Kasumi-1 (cell line): Measurements from ENCODE around the gene IP6K1.
"Not testable (repeated sequence)": the region's sequence is repeated elsewhere in the genome, so short reads cannot be mapped to it uniquely, and the experiment has no call there.

Source experiments
- DNase-seq, 2 experiments: peaks; one replicate each; lab custom pipeline; 2025; lab: John Stamatoyannopoulos, UW

IP6K1 gene

GRCh38 chr3:49689046-49689907, 97.1 kb downstream of the IP6K1 start, which contains the start of the genes MST1 and RNF123:
TSS of gene MST1 (minus strand) at chr3:49689474. CDS start at chr3:49688691, 783 bp downstream.
TSS of gene RNF123 (plus strand) at chr3:49689557. CDS start at chr3:49691166, 1,609 bp downstream.
- DNase-seq: no peak

GRCh38 chr3:49688338-49689045, 97.8 kb downstream of the IP6K1 start:
- DNase-seq: not testable (repeated sequence)

DNA sequence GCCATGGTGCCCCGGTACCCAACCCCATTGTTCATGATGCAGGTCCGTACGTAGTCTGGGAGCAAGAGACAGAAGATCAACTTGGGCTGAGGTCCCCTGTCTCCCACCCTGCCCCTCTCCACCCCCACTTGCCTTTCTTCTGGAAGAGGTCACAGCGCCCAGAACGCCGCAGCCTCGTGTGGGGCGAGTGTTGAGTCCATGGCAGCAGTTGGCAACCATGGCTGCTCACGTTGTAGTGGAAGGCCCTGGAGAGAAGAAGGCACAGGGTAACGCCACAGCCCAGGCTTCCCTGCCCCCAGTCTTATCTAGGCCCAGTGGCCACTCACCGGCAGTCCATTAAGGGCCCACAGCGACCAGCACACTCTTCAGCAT, 98.9 kb downstream of the IP6K1 start:
- not testable (repeated sequence) for DNase-seq

GRCh38 chr3:49686769-49687423, 99.4 kb downstream of the IP6K1 start:
- DNase-seq: not testable (repeated sequence)

DNA sequence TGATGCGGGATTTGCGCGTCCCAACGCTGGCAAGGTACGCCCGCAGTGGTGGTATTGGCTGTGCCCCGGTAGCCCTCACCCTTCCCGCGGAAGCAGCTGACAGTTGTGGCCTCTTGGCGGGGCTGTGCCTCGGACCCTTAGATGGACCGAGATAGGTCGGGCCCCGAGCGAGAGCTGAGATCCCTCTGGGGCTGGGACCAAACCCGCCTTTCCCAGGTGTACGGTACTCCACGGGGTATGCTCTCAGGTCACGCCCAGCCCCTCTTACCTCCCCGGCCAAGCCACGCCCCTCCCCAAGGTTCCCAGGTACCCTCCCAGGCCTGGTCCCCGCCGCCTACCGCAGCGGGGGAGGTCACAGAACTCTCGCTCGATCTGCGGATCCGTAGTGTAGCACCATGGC, 100.0 kb downstream of the IP6K1 start:
- not testable (repeated sequence) for DNase-seq

GRCh38 chr3:49685846-49686245, 100.5 kb downstream of the IP6K1 start:
- not testable (repeated sequence) for DNase-seq

- DNase-seq: not testable (repeated sequence)
These were observed 101.2 kb downstream of the IP6K1 start for GRCh38 chr3:49685103-49685502.

DNA sequence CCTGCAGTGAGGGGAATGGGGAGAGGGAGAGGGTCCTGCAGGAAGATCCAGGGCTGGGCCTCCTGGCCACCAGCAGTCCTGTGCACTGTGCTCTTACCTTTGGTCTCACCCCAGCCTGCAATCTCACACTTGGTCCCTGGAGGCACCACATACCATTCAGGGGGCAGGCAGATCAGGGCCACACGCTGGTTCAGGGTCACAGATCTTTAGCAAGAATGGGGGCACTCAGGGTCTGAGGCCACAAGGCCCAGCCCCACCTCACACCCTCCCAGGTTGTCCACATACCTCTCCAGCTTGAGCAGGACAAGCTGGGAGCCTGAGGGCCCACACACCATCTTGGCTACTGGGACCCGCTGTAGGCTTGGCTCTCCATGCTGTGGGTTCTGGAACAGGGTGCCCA, 101.9 kb downstream of the IP6K1 start:
- not testable (repeated sequence) for DNase-seq

DNA sequence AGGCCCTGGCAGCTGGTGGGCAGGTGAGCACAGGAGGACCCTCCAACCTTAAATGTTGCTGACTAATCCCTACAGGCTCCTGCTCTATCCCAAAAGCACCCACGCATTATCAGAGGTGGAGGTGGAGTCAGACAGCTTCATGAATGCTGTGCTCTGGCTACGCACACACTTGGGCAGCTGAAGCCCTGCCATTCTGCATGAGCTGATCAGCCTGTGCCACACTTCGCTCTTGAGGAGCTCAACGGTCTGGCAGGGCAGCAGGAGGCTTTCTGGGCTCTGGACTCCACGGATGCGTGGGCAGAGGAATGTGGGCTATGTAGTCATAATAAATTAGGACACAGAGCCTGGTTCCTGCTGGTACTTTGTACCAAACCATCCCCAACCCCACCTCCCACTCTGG, 103.2 kb downstream of the IP6K1 start:
- DNase-seq: no peak

DNA sequence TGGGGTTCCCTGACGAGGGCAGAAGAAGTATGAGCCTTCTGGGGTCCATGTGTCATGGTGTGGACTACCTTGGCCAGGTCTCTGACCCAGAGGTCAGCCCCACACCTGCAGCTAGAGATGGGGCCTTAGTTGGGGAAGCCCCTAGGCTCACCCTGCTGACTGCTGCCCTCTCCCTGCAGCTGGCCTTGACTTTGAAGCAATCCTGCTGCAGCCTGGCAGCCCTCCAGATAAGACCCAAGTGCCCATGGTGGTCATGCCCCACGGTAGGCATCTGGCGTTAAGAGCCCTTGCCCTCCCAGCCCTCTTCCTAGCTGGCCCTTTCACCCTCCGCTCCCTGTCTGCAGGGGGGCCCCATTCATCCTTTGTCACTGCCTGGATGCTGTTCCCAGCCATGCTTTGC, 104.8 kb downstream of the IP6K1 start:
- DNase-seq: no peak

GRCh38 chr3:49681232-49681522, 105.2 kb downstream of the IP6K1 start:
- no peak for DNase-seq

DNA sequence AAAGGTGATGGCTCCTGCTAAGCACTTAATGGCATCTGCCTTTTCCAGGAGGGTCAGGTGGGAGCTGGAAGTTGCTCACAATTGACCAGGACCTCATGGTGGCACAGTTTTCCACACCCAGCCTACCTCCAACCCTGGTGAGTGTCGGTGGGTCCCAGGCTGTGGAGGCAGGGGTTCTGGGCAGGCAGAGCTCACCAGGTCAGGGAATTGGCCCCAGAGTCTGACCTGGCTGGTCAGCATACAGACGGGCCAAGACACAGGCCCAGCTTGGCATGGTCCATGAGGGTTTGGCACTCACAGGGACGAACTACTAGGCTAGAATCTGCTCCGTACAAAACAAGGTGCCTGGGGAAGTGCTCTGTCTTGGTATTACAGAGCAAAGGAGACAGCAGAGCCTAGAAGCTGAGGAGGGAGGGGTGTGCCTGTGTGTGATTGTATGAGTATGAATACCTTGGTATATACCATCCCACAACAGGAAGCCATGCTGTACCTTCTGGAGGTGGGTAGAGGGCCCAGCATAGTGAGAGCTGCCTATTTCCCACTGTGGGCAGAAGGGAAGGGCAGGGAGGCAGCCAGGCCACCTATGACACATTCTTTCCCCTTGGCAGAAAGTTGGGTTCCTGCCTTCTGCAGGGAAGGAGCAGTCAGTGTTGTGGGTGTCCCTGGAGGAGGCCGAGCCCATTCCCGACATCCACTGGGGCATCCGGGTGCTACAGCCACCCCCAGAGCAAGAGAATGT, 105.7 kb downstream of the IP6K1 start:
- DNase-seq: no peak

DNA sequence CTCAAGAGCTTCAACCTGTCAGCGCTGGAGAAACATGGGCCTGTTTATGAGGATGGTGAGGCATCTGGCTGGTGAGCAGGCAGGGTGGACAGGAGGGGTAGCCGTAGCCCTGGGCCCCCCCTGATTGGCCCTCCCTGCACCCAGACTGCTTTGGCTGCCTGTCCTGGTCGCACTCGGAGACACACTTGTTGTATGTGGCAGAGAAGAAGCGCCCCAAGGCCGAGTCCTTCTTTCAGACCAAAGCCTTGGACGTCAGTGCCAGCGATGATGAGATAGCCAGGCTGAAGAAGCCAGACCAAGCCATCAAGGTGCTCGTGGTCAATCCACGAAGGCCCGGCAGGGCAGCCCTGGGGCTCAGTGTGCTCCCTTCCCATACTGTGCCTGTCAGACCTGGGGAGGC, 110.4 kb downstream of the IP6K1 start:
- DNase-seq: no peak

GRCh38 chr3:49674497-49674983, 111.8 kb downstream of the IP6K1 start:
- DNase-seq: no peak
